C4-2B (cell line): Measurements from ENCODE around the gene ZNF415.

Experiments used
- H3K27ac ChIP-seq: fragments of 450-650 bp; 2 replicates; pipeline ENCODE4 v1.5.1; 2017
- CTCF ChIP-seq: fragments of 450-650 bp; conservative IDR thresholded peaks from 2 replicates; pipeline ENCODE4 v1.5.1; 2017; ENCODE audit warnings: mild to moderate bottlenecking
- ZFX ChIP-seq: fragments of 450-650 bp; IDR thresholded peaks from 2 replicates; pipeline ENCODE4 v1.6.1; 2017

The ZNF415 gene

GRCh38 chr19:53068834-53069233 lies 63.9 kb downstream of the ZNF415 start:
- no peak overlapping the region for H3K27ac ChIP-seq
- TF ChIP-seq CTCF (no peak), ZFX (no peak)

GRCh38 chr19:53068199-53068598 lies 64.5 kb downstream of the ZNF415 start:
- H3K27ac ChIP-seq: no peak overlapping the region
- TF ChIP-seq ZFX (no peak), CTCF (no peak)

- TF ChIP-seq ZFX (no peak), CTCF (no peak)
- H3K27ac ChIP-seq: peak overlapping the region; percentile 63
Measured at GRCh38 chr19:53057904-53058580, 74.7 kb downstream of the ZNF415 start.
